HepG2 (cell line): ENCODE results near the gene TNIP1.

Source experiments
- ESRRA ChIP-seq: sonication (generic); formaldehyde crosslinking; IDR thresholded peaks from 2 replicates; pipeline ENCODE4 v1.5.1; 2020; ENCODE audit warnings: mild to moderate bottlenecking, low read depth, missing genetic modification reagents
- EZH2 ChIP-seq: conservative IDR thresholded peaks from 2 replicates; pipeline ENCODE4 v1.6.1; 2012; ENCODE audit warnings: mild to moderate bottlenecking, low read depth, low read length, moderate library complexity
- FOXP4 ChIP-seq: sonication (generic); formaldehyde crosslinking; IDR thresholded peaks from 2 replicates; pipeline ENCODE4 v1.4.0; 2020; ENCODE audit warnings: missing genetic modification reagents
- JUN ChIP-seq: sonication (generic); formaldehyde crosslinking; IDR thresholded peaks from 2 replicates; pipeline ENCODE4 v1.4.0; 2020; ENCODE audit warnings: mild to moderate bottlenecking, missing genetic modification reagents
- POLR2A ChIP-seq, 2 experiments: IDR thresholded peaks; 2 replicates each; pipeline ENCODE4 v1.6.1; 2011; ENCODE audit warnings: low read depth in 2 of 2, low read length in 2 of 2, mild to moderate bottlenecking in 1 of 2, moderate library complexity in 1 of 2; ENCODE audit not compliant: insufficient read depth in 1 of 2
- POLR2AphosphoS5 ChIP-seq: IDR thresholded peaks from 2 replicates; pipeline ENCODE4 v1.6.1; 2012; ENCODE audit warnings: low read depth, low read length
- PTBP1 ChIP-seq: fragments of 200-400 bp; formaldehyde crosslinking; IDR thresholded peaks from 2 replicates; pipeline ENCODE4 v1.6.1; 2018; ENCODE audit warnings: low read length, low read depth; ENCODE audit not compliant: poor library complexity, severe bottlenecking
- TCF12 ChIP-seq, 2 experiments: fragments of 450-650 bp in 1 of 2; sonication (generic) in 1 of 2; formaldehyde crosslinking in 1 of 2; IDR thresholded peaks; 2 replicates each; pipeline versions ENCODE4 v1.6.1 to v1.8.0; 2017 to 2022; ENCODE audit warnings: antibody characterized with exemption in 1 of 2, mild to moderate bottlenecking in 1 of 2, missing genetic modification reagents in 1 of 2, moderate library complexity in 1 of 2
- ZFP41 ChIP-seq: sonication (generic); formaldehyde crosslinking; IDR thresholded peaks from 2 replicates; pipeline ENCODE4 v1.4.0; 2020; ENCODE audit warnings: mild to moderate bottlenecking, missing genetic modification reagents, borderline replicate concordance
- ZNF281 ChIP-seq: sonication (generic); formaldehyde crosslinking; IDR thresholded peaks from 2 replicates; pipeline ENCODE4 v1.4.0; 2020; ENCODE audit warnings: missing genetic modification reagents, borderline replicate concordance
- TF ChIP-seq, protein P1 (sequence below): sonication (generic); formaldehyde crosslinking; IDR thresholded peaks from 2 replicates; pipeline ENCODE4 v1.5.0; 2020; ENCODE audit warnings: missing genetic modification reagents
- TF ChIP-seq, protein P2 (sequence below): sonication (generic); formaldehyde crosslinking; IDR thresholded peaks from 2 replicates; pipeline ENCODE4 v1.4.0; 2020; ENCODE audit warnings: missing genetic modification reagents, borderline replicate concordance
- TF ChIP-seq, protein P3 (sequence below): sonication (generic); IDR thresholded peaks from 2 replicates; pipeline ENCODE4 v1.6.1; 2016; ENCODE audit warnings: low read depth, borderline replicate concordance

DNA sequence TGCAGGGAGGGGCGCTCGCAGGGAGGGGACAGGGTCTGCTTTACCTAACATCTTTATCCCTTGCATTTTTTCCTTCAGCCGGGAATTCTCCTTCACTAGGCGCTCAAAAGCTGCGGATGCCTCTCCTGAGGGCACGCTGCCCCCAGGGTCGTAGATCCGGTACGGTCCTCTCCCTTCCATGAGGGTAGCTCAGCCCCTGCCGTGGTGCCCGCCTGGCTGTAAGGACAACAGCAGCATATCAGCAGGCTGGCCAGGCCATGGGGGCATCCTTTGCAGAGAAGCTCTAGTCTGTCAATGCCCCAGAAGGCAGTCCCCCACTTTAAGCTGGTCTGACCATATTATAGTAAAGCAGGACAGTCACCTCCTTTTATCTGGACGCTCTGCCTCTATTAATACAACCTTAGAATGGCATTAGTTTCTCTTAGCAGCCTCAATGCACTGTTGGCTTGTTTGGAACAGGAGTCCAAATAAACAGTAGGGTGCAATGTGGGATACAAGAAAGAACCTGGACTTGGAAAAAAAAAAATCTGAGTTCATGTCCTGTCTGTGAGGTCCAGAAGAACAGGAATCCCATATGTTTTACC, 15.8 kb downstream of the TNIP1 start:
- no peak for TF ChIP-seq ZFP41 (CRISPR knock-in tag)
- TF ChIP-seq, protein P1, sequence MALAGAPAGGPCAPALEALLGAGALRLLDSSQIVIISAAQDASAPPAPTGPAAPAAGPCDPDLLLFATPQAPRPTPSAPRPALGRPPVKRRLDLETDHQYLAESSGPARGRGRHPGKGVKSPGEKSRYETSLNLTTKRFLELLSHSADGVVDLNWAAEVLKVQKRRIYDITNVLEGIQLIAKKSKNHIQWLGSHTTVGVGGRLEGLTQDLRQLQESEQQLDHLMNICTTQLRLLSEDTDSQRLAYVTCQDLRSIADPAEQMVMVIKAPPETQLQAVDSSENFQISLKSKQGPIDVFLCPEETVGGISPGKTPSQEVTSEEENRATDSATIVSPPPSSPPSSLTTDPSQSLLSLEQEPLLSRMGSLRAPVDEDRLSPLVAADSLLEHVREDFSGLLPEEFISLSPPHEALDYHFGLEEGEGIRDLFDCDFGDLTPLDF (CRISPR knock-in tag), result no peak
- no peak for TF ChIP-seq EZH2
- TF ChIP-seq ESRRA (CRISPR knock-in tag), result no peak
- TF ChIP-seq JUN (CRISPR knock-in tag), result no peak
- no peak for TF ChIP-seq POLR2A (IDR thresholded peaks at IDR 0.05; ENCODE audit: insufficient read depth in 1 of 2, low read depth in 2 of 2, low read length in 2 of 2)
- TF ChIP-seq, protein P2, sequence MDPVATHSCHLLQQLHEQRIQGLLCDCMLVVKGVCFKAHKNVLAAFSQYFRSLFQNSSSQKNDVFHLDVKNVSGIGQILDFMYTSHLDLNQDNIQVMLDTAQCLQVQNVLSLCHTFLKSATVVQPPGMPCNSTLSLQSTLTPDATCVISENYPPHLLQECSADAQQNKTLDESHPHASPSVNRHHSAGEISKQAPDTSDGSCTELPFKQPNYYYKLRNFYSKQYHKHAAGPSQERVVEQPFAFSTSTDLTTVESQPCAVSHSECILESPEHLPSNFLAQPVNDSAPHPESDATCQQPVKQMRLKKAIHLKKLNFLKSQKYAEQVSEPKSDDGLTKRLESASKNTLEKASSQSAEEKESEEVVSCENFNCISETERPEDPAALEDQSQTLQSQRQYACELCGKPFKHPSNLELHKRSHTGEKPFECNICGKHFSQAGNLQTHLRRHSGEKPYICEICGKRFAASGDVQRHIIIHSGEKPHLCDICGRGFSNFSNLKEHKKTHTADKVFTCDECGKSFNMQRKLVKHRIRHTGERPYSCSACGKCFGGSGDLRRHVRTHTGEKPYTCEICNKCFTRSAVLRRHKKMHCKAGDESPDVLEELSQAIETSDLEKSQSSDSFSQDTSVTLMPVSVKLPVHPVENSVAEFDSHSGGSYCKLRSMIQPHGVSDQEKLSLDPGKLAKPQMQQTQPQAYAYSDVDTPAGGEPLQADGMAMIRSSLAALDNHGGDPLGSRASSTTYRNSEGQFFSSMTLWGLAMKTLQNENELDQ (CRISPR knock-in tag), result no peak
- no peak for TF ChIP-seq FOXP4 (CRISPR knock-in tag)
- TF ChIP-seq ZNF281 (CRISPR knock-in tag), result no peak
- TF ChIP-seq PTBP1, result no peak
- no peak for TF ChIP-seq TCF12 (IDR thresholded peaks at IDR 0.05)
- TF ChIP-seq TCF12 (CRISPR knock-in tag; IDR thresholded peaks at IDR 0.05), result no peak
- TF ChIP-seq POLR2AphosphoS5, result no peak
- TF ChIP-seq, protein P3, sequence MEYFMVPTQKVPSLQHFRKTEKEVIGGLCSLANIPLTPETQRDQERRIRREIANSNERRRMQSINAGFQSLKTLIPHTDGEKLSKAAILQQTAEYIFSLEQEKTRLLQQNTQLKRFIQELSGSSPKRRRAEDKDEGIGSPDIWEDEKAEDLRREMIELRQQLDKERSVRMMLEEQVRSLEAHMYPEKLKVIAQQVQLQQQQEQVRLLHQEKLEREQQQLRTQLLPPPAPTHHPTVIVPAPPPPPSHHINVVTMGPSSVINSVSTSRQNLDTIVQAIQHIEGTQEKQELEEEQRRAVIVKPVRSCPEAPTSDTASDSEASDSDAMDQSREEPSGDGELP, result no peak
